Measurements from ENCODE around the gene S1PR1. TPM values are rescaled to one million over a fixed set of nuclear protein-coding genes. Genes with fewer than 3 reads are reported as not detected.

The S1PR1 gene
- total and polyA plus RNA-seq, 2 donors from 2014 or later, result 14.2 to 51.6 TPM

DNA sequence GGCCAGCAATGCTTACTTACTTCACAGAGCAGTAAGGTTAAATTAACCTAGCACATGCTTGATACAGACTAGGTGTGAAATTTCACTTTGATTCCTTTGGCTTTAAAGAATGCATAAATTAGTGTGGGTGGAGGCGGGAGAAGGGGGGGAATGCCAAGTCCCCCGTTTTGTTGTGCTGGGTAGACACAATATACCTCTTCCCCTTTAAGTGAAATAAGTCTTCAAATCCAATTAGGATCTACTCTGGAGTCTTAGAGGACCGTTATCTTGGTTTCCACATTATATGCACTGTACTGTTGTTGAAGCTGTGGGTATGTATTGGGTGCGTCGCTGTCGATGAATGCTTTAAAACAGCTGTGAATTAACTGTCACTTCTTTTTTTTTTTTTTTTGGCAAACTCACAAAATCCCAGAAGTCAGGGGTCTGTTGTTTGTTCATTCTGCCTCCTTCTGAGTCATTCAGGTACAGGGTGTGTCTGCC, 1.6 kb upstream of the S1PR1 start:
- Histone ChIP-seq H3K27me3 (ENCODE audit: control insufficient read depth, insufficient read depth, low read length) (no peaks in the 10 kb centered on the region), H3K9me3 (ENCODE audit: control insufficient read depth in 2 of 3, insufficient read depth in 1 of 3, low read length in 3 of 3) (no peaks in the 10 kb centered on the region), H3K27ac (ENCODE audit: low read depth in 2 of 2, low read length in 2 of 2) (peak overlapping the region; percentile 74 to 78), H3K4me1 (ENCODE audit: control insufficient read depth in 2 of 3, insufficient read depth in 2 of 3, low read depth in 1 of 3, low read length in 3 of 3) (peaks cover 0 to 13% (median 0%) of the 10 kb centered on the region in 3 donors), H3K9ac (ENCODE audit: low read length in 3 of 3) (peak overlapping the region in 2 of 3 donors; percentile 53 to 84), H3K4me3 (ENCODE audit: low read length in 3 of 3) (peak overlapping the region; percentile 25 to 70 (median 70)), H3K36me3 (ENCODE audit: control insufficient read depth in 2 of 3, insufficient read depth in 3 of 3, low read length in 3 of 3) (no peaks in the 10 kb centered on the region)
- DNase-seq (no peak), FAIRE-seq (no peak)
- TF ChIP-seq, protein P1, sequence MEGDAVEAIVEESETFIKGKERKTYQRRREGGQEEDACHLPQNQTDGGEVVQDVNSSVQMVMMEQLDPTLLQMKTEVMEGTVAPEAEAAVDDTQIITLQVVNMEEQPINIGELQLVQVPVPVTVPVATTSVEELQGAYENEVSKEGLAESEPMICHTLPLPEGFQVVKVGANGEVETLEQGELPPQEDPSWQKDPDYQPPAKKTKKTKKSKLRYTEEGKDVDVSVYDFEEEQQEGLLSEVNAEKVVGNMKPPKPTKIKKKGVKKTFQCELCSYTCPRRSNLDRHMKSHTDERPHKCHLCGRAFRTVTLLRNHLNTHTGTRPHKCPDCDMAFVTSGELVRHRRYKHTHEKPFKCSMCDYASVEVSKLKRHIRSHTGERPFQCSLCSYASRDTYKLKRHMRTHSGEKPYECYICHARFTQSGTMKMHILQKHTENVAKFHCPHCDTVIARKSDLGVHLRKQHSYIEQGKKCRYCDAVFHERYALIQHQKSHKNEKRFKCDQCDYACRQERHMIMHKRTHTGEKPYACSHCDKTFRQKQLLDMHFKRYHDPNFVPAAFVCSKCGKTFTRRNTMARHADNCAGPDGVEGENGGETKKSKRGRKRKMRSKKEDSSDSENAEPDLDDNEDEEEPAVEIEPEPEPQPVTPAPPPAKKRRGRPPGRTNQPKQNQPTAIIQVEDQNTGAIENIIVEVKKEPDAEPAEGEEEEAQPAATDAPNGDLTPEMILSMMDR (IDR thresholded peaks at IDR 0.05; ENCODE audit: borderline replicate concordance, extremely low read depth, insufficient read depth), result no peak
- intact Hi-C loops (cut with DNase I), result no loop called here

GRCh38 chr1:101235696-101236515, 913 bp upstream of the S1PR1 start:
- H3K27ac ChIP-seq (ENCODE audit: low read depth in 2 of 2, low read length in 2 of 2), result peak overlapping the region; percentile 74 to 78
- no peaks in the 10 kb centered on the region for H3K27me3 ChIP-seq (ENCODE audit: control insufficient read depth, insufficient read depth, low read length)
- TF ChIP-seq, protein P1 (IDR thresholded peaks at IDR 0.05; ENCODE audit: borderline replicate concordance, extremely low read depth, insufficient read depth), result no peak
- no peaks in the 10 kb centered on the region for H3K9me3 ChIP-seq (ENCODE audit: control insufficient read depth in 2 of 3, insufficient read depth in 1 of 3, low read length in 3 of 3)
- FAIRE-seq (no peak), DNase-seq (peak; percentile 72 to 86 (median 80))
- no peaks in the 10 kb centered on the region for H3K36me3 ChIP-seq (ENCODE audit: control insufficient read depth in 2 of 3, insufficient read depth in 3 of 3, low read length in 3 of 3)
- peak overlapping the region; percentile 70 to 81 (median 70) for H3K4me3 ChIP-seq (ENCODE audit: low read length in 3 of 3)
- intact Hi-C loops (cut with DNase I), result no loop called here
- H3K9ac ChIP-seq (ENCODE audit: low read length in 3 of 3), result peak overlapping the region; percentile 53 to 84 (median 63)
- H3K4me1 ChIP-seq (ENCODE audit: control insufficient read depth in 2 of 3, insufficient read depth in 2 of 3, low read depth in 1 of 3, low read length in 3 of 3), result peaks cover 0 to 13% (median 0%) of the 10 kb centered on the region in 3 donors

GRCh38 chr1:101237229-101237837, 514 bp downstream of the S1PR1 start:
- Histone ChIP-seq H3K36me3 (ENCODE audit: control insufficient read depth in 2 of 3, insufficient read depth in 3 of 3, low read length in 3 of 3) (no peaks in the 10 kb centered on the region), H3K4me3 (ENCODE audit: low read length in 3 of 3) (peak overlapping the region; percentile 70 to 81 (median 70)), H3K9me3 (ENCODE audit: control insufficient read depth in 2 of 3, insufficient read depth in 1 of 3, low read length in 3 of 3) (no peaks in the 10 kb centered on the region), H3K4me1 (ENCODE audit: control insufficient read depth in 2 of 3, insufficient read depth in 2 of 3, low read depth in 1 of 3, low read length in 3 of 3) (peaks cover 0 to 13% (median 0%) of the 10 kb centered on the region in 3 donors), H3K27me3 (ENCODE audit: control insufficient read depth, insufficient read depth, low read length) (no peaks in the 10 kb centered on the region), H3K9ac (ENCODE audit: low read length in 3 of 3) (peak overlapping the region; percentile 52 to 84 (median 59)), H3K27ac (ENCODE audit: low read depth in 2 of 2, low read length in 2 of 2) (peak overlapping the region; percentile 73 to 78)
- TF ChIP-seq, protein P1 (IDR thresholded peaks at IDR 0.05; ENCODE audit: borderline replicate concordance, extremely low read depth, insufficient read depth), result no peak
- peak in 4 of 5 donors; percentile 41 to 74 (median 50) for DNase-seq
- intact Hi-C loops (cut with DNase I), result no loop called here
- FAIRE-seq, result no peak

Data from kidney (tissue), 14 donors.